Renal pelvis (tissue), 12 donors: ENCODE data around the gene TDRD12. TPM values are rescaled to one million over a fixed set of nuclear protein-coding genes. Genes with fewer than 3 reads are reported as not detected.

Source experiments
- DNase-seq: peaks from one replicate; pipeline ENCODE4 v3.0.0-alpha.2; 2013
- long read RNA-seq, 16 experiments: transcript quantifications; one replicate each; lab custom pipeline, GENCODE V29; 2026
- polyA plus RNA-seq, 3 donors: library from polyadenylated mRNA; unstranded; fragments of 120-200 nt; gene quantifications; one replicate each; pipeline ENCODE4 v1.2.1, GENCODE V29; 2013; ENCODE audit not compliant: insufficient read length in 3 of 3

TDRD12 gene
- polyA plus RNA-seq: 1 to 10 TPM in 1 of 3 donors, under 1 TPM in 2; 0.40 to 1.1 (median 0.67) TPM
- long read RNA-seq, donor 1: 0 reads
- long read RNA-seq, donor 2: 0 reads
- long read RNA-seq, donor 3: 0 reads
- long read RNA-seq, donor 4, partial matches to known transcripts: 23 of 23 reads
- long read RNA-seq, donor 4, other reads (novel, unspliced or antisense): 0 of 23 reads
- long read RNA-seq, donor 5: 0 reads
- long read RNA-seq, donor 6: 0 reads
- long read RNA-seq, donor 7: 0 reads
- long read RNA-seq, donor 8: 0 reads
- long read RNA-seq, donor 9: 0 reads
- long read RNA-seq, donor 10: 0 reads
- long read RNA-seq, donor 11, partial matches to known transcripts: 17 of 17 reads
- long read RNA-seq, donor 11, other reads (novel, unspliced or antisense): 0 of 17 reads
- long read RNA-seq, donor 12: 0 reads
- long read RNA-seq, donor 13: 0 reads
- long read RNA-seq, donor 14: 0 reads
- long read RNA-seq, donor 15: 0 reads
- long read RNA-seq, donor 16: 0 reads

GRCh38 chr19:32719611-32720059 is at the start of gene TDRD12:
Gene TDRD12, plus strand, starts transcription at chr19:32719767. Its CDS starts 306 bp downstream, at chr19:32720073.
- no peak for DNase-seq

GRCh38 chr19:32671883-32672593 is 47.5 kb upstream of the TDRD12 start:
- DNase-seq: no peak

- DNase-seq: no peak
Measured at GRCh38 chr19:32672841-32673240, 46.7 kb upstream of the TDRD12 start.

GRCh38 chr19:32673573-32673972 is 46.0 kb upstream of the TDRD12 start:
- no peak for DNase-seq

GRCh38 chr19:32674153-32674930 is 45.2 kb upstream of the TDRD12 start:
- DNase-seq: no peak

GRCh38 chr19:32674931-32675719 is 44.4 kb upstream of the TDRD12 start, which contains the start of gene ANKRD27:
Gene ANKRD27, minus strand, starts transcription at chr19:32675180. Its CDS starts 16,165 bp downstream, at chr19:32659015.
- peak; percentile 99 for DNase-seq

- no peak for DNase-seq
Measured at GRCh38 chr19:32675720-32676185, 43.8 kb upstream of the TDRD12 start, which contains the start of gene RGS9BP. Gene RGS9BP, plus strand, starts transcription at chr19:32675848. Its CDS starts 416 bp downstream, at chr19:32676264.

GRCh38 chr19:32676186-32676894 is 43.2 kb upstream of the TDRD12 start:
- no peak for DNase-seq

- no peak for DNase-seq
Measured at GRCh38 chr19:32676895-32677359, 42.6 kb upstream of the TDRD12 start.

GRCh38 chr19:32677657-32678056 is 41.9 kb upstream of the TDRD12 start:
- no peak for DNase-seq

- DNase-seq: no peak
Measured at GRCh38 chr19:32680986-32681385, 38.6 kb upstream of the TDRD12 start.

GRCh38 chr19:32682317-32682716 is 37.2 kb upstream of the TDRD12 start:
- DNase-seq: no peak

GRCh38 chr19:32686847-32687475 is 32.6 kb upstream of the TDRD12 start:
- no peak for DNase-seq

GRCh38 chr19:32687681-32688080 is 31.9 kb upstream of the TDRD12 start:
- DNase-seq: no peak

- no peak for DNase-seq
Measured at GRCh38 chr19:32688311-32688710, 31.3 kb upstream of the TDRD12 start.

GRCh38 chr19:32691291-32691951 is 28.1 kb upstream of the TDRD12 start, which contains the start of gene NUDT19:
Gene NUDT19, plus strand, starts transcription at chr19:32691821. Its CDS starts 140 bp downstream, at chr19:32691961.
- DNase-seq: peak; percentile 79

GRCh38 chr19:32691952-32692726 is 27.4 kb upstream of the TDRD12 start:
- no peak for DNase-seq

- DNase-seq: no peak
Measured at GRCh38 chr19:32692727-32693061, 26.9 kb upstream of the TDRD12 start.
